ENCODE measurements around the gene TYK2. TPM values are rescaled to one million over a fixed set of nuclear protein-coding genes. Genes with fewer than 3 reads are reported as not detected.

The TYK2 gene
- total RNA-seq, 4 donors from 2014 or later: 80.4 to 200 (median 124) TPM

DNA sequence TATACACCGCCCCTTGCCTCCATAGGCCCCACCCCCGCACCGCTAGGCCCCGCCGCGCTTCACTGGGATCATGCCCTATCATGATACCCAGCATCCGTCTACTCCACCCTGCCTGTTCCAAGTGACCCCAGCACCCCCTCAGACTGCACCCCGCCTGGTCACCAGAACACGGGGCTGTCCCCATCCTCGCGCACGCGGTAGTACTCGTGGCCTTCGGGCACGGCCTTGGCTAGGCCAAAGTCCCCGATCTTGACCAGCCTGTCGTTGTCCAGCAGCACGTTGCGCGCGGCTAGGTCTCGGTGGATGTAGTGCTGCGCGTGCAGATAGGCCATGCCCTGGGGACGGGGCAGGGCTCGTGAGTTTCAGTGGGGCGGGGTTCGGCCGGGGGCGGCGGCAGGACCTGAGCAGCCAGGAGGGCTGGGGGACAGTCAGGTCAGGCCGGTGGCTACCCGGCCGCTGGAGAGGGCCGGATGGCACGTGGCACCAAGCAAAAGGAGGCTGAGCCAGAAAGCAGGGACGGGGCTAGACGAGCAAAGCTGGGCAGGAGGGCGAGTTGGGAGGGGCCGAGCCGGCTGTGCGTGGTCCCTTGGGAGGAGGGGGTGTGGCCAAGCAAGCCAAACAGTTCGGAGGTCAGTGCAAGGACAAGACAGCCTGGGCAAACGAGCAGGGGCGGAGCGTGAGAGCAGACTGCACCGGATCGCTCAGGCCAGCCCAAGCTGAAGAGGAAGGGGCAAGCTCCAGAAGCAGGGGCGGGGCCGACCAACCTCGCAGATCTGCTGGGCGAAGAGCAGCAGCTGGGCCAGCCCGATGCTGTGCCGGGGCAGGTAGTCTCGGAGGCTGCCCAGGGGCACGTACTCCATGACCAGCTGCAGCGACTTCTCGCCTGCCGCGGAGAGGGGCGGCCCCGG lies 27.4 kb downstream of the TYK2 start:
- Histone ChIP-seq H3K9me3 (no peaks in the 10 kb centered on the region), H3K4me3 (no peak overlapping the region), H3K27me3 (no peaks in the 10 kb centered on the region), H3K36me3 (peaks cover 75% of the 10 kb centered on the region), H3K27ac (no peak overlapping the region), H3K4me1 (peaks cover 3% of the 10 kb centered on the region)
- TF ChIP-seq POLR2AphosphoS5 (IDR thresholded peaks at IDR 0.05) (no peak), EP300 (IDR thresholded peaks at IDR 0.05) (no peak), POLR2A (IDR thresholded peaks at IDR 0.05) (no peak)
- TF ChIP-seq, protein P1, sequence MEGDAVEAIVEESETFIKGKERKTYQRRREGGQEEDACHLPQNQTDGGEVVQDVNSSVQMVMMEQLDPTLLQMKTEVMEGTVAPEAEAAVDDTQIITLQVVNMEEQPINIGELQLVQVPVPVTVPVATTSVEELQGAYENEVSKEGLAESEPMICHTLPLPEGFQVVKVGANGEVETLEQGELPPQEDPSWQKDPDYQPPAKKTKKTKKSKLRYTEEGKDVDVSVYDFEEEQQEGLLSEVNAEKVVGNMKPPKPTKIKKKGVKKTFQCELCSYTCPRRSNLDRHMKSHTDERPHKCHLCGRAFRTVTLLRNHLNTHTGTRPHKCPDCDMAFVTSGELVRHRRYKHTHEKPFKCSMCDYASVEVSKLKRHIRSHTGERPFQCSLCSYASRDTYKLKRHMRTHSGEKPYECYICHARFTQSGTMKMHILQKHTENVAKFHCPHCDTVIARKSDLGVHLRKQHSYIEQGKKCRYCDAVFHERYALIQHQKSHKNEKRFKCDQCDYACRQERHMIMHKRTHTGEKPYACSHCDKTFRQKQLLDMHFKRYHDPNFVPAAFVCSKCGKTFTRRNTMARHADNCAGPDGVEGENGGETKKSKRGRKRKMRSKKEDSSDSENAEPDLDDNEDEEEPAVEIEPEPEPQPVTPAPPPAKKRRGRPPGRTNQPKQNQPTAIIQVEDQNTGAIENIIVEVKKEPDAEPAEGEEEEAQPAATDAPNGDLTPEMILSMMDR (IDR thresholded peaks at IDR 0.05): no peak
- no peak for DNase-seq (ENCODE audit: low spot score in 2 of 2)
- WGBS: 83% methylated on average over 50 of the region's 63 CpGs

DNA sequence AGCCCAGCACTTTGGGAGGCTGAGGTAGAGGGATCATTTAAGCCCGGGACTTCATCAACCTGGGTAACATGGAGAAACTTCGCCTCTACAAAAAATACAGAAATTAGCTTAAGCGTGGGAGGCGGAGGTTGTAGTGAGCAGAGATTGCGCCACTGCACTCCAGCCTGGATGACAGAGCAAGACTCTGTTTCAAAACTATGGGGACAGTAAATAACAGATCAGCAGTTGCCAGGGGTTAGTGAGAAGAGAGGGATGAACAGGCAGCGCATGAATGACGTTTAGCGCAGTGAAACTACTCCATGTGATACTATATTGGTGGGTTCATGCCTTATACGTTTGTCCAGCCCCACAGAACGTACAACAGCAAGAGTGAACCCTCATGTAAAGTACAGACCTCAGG lies 33.9 kb downstream of the TYK2 start:
- H3K36me3 ChIP-seq: peaks cover 12% of the 10 kb centered on the region
- DNase-seq (ENCODE audit: low spot score in 2 of 2): no peak
- H3K4me3 ChIP-seq: no peak overlapping the region
- H3K9me3 ChIP-seq: no peaks in the 10 kb centered on the region
- H3K27ac ChIP-seq: no peak overlapping the region
- TF ChIP-seq, protein P1 (IDR thresholded peaks at IDR 0.05): no peak
- H3K4me1 ChIP-seq: no peaks in the 10 kb centered on the region
- no peaks in the 10 kb centered on the region for H3K27me3 ChIP-seq
- 71% methylated on average over 10 of the region's 10 CpGs for WGBS

DNA sequence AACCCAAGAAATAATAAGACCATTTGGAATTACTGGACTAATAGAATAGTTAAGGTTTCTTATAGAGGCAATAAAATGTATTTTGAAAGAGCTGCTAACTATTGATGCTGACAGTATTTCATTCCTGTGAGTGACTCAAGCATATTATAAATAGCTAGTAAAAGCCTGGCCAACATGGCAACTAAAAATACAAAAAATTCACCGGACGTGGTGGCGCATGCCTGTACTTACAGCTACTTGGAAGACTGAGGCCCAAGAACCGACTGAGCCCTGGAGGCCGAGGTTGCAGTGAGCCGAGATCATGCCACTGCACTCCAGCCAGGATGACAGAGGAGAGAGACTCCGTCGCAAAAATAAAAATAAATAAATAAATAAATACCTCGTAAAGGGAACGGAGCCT lies 35.6 kb downstream of the TYK2 start:
- DNase-seq (ENCODE audit: low spot score in 2 of 2): no peak
- no peaks in the 10 kb centered on the region for H3K4me1 ChIP-seq
- TF ChIP-seq EP300 (IDR thresholded peaks at IDR 0.05): no peak
- no peak for TF ChIP-seq POLR2A (IDR thresholded peaks at IDR 0.05)
- TF ChIP-seq POLR2AphosphoS5 (IDR thresholded peaks at IDR 0.05): no peak
- TF ChIP-seq, protein P1 (IDR thresholded peaks at IDR 0.05): no peak
- H3K4me3 ChIP-seq: no peak overlapping the region
- no peak overlapping the region for H3K27ac ChIP-seq
- no peaks in the 10 kb centered on the region for H3K27me3 ChIP-seq
- H3K9me3 ChIP-seq: no peaks in the 10 kb centered on the region
- H3K36me3 ChIP-seq: no peaks in the 10 kb centered on the region
- 71% methylated on average over 10 of the region's 10 CpGs for WGBS

DNA sequence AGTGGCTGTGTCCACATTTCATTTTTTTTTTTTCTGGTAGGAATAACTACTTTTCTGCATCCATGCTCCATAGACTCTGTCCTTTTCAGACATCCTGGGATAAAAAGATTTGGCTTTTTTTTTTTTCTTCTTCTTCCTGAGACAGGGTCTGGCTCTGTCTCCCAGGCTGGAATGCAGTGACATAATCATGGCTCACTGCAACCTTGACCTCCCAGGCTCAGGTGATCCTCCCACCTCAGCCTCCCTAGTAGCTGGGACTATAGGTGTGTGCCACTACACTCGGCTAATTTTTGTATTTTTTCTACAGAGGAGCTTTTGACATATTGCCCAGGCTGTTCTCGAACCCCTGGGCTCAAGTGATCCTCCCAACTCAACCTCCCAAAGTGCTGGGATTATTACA lies 36.9 kb downstream of the TYK2 start:
- Histone ChIP-seq H3K27ac (no peak overlapping the region), H3K4me1 (no peaks in the 10 kb centered on the region), H3K36me3 (no peaks in the 10 kb centered on the region), H3K9me3 (no peaks in the 10 kb centered on the region), H3K4me3 (no peak overlapping the region), H3K27me3 (no peaks in the 10 kb centered on the region)
- DNase-seq (ENCODE audit: low spot score in 2 of 2): no peak
- WGBS: 82% methylated on average over 2 of the region's 2 CpGs
- TF ChIP-seq, protein P1 (IDR thresholded peaks at IDR 0.05): no peak
- no peak for TF ChIP-seq POLR2A (IDR thresholded peaks at IDR 0.05)
- no peak for TF ChIP-seq POLR2AphosphoS5 (IDR thresholded peaks at IDR 0.05)
- no peak for TF ChIP-seq EP300 (IDR thresholded peaks at IDR 0.05)

DNA sequence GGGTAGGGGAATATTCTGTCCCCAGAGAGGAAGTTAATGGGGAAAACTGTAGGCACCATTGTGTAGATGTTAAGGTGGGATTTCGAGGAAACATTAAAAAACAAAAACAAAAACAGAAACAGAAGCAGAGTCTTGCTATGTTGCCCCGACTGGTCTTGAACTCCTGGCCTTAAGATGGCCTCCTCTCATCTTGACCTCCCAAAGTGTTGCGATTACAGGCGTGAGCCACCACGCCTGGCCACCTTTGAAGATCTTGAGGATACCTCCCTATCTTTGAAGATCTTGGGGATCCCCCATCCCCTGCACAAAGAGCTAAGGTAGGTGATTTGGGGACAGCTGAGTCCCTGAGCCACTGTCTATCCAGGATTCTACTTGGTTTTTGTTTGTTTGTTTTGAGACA lies 40.4 kb downstream of the TYK2 start:
- no peaks in the 10 kb centered on the region for H3K27me3 ChIP-seq
- H3K4me3 ChIP-seq: no peak overlapping the region
- no peak for TF ChIP-seq POLR2AphosphoS5 (IDR thresholded peaks at IDR 0.05)
- TF ChIP-seq, protein P1 (IDR thresholded peaks at IDR 0.05): no peak
- no peak for TF ChIP-seq POLR2A (IDR thresholded peaks at IDR 0.05)
- TF ChIP-seq EP300 (IDR thresholded peaks at IDR 0.05): no peak
- H3K4me1 ChIP-seq: peaks cover 4% of the 10 kb centered on the region
- H3K27ac ChIP-seq: no peak overlapping the region
- H3K9me3 ChIP-seq: no peaks in the 10 kb centered on the region
- no peak for DNase-seq (ENCODE audit: low spot score in 2 of 2)
- H3K36me3 ChIP-seq: no peaks in the 10 kb centered on the region
- WGBS: 90% methylated on average over 5 of the region's 5 CpGs

Measured in suprapubic skin (tissue), 4 donors.